Stimulated activated CD4-positive, alpha-beta T cell treated with anti-CD3 and anti-CD28 coated beads, Interleukin-15, amount 100 ng/mL, for 48 hours (primary cell): ENCODE measurements around the gene COP1.

Experiments used
- DNase-seq, 2 donors: peaks; one replicate each; pipeline ENCODE4 v3.0.0-alpha.2; 2020; ENCODE audit warnings: low read depth in 2 of 2

COP1 gene

DNA sequence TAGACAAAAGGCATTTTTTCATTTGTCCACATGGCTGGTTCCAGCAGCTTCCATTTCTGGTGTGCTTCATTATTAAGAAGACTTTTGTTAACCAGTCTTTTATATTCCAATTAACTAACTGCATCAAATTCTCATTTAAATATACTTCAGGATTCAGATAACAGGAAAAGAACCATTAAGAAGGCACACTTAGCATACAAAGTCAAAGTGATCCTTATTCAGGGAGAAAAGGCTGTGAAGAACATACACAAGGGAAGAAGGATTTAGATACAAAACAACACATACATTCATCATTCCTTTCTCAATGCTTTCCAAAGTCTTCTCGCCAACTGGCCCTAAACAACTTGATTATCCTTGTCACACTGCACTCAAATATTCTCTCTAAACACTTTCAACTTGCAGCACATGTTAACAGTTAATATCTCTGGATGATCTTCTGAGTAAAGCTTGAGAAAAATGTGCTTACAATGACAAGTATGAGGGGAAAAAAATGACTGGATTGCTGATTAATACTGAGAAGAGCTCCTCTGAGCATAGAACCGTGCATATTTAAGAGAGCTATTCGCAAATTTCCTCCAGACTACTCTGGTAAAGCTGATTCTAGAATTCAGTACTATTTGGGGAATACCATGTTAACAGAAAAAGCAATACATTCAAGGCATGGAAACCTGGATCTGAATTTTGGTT is 238.5 kb downstream of the COP1 start:
- no peak for DNase-seq

GRCh38 chr1:175963740-175964139 is 243.3 kb downstream of the COP1 start:
- no peak for DNase-seq

DNA sequence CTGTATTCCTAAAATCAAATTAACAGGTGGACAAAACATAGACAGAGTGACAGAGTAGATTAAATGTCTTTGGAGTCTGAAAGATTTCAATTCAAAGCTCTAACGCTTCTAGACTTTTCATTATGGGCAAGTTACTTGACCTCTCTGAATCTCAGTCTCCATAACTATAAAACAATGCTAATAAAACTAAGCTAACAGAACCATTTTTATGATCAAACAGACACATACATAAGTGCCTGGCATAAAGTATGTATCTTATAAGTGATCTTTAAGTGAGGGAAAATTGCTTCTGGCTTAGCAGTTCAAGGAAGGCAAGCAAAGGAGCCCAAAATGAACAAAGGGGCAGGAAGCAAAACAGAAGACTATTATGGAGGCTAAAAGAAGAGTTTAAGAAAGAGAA is 246.9 kb downstream of the COP1 start:
- DNase-seq = no peak

GRCh38 chr1:175951627-175952026 is 255.5 kb downstream of the COP1 start:
- DNase-seq = no peak

DNA sequence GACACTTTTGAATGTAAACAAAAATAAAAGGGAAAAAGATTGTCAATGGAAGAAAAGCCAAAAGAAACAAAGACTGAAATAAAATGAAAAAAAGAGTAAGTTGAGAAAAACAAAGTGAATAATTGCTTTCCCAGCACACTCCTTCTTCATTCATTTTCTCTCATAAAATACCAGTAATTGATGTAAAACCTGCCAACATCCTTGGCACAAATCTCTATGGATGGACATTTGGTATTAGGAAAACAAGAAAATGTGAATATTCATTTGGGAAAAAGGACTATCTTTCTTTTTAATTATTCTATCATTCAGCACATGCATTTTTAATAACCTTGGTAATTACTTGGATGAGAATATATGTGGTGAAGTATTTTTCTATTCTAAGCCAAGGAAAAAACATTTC is 259.3 kb downstream of the COP1 start:
- no peak for DNase-seq

GRCh38 chr1:175944591-175944990 is 262.5 kb downstream of the COP1 start:
- DNase-seq = no peak

DNA sequence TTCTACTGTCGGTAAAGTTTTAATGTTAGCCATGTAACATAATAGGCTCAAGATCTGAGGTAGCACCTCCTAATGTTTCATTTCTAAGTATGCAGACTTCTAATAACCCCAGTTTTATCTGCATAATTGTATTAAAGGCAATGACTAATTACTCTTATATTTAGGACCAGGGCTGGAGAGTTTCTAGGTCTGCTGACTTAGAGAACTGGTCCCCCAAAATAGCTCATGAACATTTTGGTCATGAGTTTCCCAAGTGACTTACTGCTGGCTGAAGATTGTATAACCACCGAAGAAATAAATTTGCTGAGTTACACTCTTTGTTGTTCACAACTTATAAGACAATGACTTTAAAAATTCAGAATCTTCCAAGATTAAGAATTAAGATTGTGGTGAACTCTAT is 265.9 kb downstream of the COP1 start:
- no peak for DNase-seq

DNA sequence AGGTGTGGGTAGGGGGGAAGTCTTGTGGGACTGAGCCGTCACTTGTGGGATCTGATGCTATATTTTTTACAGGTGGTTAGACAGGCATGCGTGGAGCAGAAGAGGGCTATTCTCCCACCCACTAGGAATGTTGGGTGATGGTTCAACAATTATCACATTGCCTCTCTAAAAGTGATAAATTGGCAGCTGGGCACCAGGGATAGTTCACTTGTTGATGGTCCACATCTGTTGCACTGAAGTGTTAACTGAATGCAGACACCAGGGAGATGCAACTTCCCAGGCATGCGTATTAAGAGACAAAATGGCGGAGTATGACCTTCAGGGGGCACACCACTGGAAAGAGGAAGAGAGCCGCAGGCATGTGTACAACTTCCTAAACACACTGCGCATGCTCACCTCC is 270.4 kb downstream of the COP1 start:
- no peak for DNase-seq

- DNase-seq = no peak
These were observed 271.4 kb downstream of the COP1 start for GRCh38 chr1:175935566-175936115.

DNA sequence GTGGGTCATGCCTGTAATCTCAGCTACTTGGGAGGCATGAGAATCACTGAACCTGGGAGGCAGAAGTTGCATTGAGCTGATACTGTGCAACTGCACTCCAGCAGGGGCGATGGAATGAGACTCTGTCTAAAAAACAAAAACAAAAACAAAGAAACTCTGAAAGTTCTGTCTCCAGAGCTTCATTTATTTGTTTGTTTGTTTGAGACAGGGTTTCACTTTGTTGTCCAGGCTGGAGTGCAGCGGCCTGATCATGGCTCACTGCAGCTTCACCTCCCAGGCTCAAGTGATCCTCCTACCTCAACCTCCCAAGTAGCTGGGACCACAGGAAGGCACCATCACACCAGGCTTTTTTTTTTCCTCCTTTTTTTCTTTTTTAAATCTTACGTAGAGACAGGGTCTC is 271.9 kb downstream of the COP1 start:
- no peak for DNase-seq

DNA sequence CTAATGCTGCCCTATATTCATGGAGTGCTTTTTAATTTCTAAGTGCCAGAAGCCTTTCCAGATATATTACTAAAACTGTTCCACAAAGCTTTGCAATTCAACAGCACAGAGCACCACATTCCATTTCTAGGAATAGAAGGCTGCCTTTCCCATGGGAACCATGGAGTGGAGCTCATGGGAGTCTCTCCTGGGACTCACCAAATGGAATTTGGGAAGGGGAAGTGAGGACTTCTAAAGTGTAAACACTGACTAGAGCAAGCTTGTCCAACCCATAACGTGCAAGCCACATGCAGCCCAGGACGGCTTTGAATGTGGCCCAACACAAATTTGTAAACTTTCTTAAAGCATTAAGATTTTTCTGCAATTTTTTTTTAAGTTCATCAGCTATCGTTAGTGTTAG is 273.3 kb downstream of the COP1 start:
- no peak for DNase-seq

- DNase-seq = no peak
These were observed 279.1 kb downstream of the COP1 start for GRCh38 chr1:175927944-175928343.

- DNase-seq = no peak
These were observed 284.7 kb downstream of the COP1 start for GRCh38 chr1:175922254-175922881.

GRCh38 chr1:175920381-175920780 is 286.7 kb downstream of the COP1 start:
- DNase-seq = no peak

- no peak for DNase-seq
These were observed 288.1 kb downstream of the COP1 start for GRCh38 chr1:175919001-175919400.

GRCh38 chr1:175918364-175918801 is 288.7 kb downstream of the COP1 start:
- DNase-seq = no peak

DNA sequence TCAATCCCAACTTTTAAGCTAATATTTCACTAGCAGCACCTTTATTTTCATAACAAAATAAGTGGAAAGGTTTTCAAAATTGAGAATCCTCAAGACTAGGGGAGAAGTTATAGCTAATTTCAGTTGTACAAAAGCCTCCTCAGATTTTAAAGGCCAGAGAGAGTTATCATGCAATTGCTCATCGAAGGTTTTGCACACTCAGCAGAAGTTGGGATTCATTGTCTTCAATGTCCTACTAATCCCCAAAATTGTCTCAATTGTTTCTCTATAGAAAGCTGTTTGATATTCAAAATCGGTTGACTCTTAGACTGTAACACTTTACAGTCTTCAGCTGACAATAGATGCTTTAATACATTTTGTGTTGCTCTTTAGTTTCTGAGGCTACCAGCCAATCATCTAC is 293.0 kb downstream of the COP1 start:
- DNase-seq = no peak

DNA sequence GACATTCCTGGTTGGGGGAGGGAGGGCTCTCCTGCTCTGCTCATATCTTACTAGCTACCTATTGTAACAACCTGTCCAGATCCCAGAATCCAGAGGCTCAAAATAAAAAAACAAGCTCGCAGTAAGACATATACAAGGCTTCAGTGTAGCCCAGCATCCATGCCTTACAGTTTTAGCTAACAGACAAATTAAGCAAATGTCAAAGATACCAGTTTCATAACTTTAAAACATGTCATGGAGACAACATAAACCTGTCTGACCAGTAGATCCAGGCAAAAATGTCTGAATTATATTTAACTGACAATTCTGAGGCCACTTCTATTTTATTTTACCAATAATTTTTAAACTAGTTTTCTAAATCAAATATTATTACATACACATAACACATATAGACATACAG is 295.9 kb downstream of the COP1 start:
- no peak for DNase-seq

- DNase-seq = no peak
These were observed 300.7 kb downstream of the COP1 start for GRCh38 chr1:175906370-175906769.

- DNase-seq = no peak
These were observed 302.3 kb downstream of the COP1 start for GRCh38 chr1:175904808-175905207.

DNA sequence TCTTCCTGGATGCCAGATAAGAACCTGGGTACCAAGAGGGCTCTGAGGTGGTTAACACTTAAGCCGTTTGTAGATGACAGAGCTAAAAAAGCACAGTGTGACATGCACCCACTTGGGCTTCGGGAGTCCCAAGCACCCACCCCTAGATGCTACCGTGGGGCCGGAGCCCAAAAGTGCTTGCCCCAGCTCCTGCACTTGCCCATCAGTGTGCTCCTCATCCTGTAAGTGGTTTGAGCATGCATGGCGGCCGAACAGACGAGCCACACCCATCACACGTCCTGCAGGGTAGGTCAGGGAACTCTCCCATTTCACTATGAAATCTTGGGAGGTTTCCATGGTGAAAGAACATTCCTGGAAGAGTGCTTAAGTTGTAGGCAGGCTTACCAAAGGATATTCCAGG is 304.8 kb downstream of the COP1 start:
- no peak for DNase-seq

DNA sequence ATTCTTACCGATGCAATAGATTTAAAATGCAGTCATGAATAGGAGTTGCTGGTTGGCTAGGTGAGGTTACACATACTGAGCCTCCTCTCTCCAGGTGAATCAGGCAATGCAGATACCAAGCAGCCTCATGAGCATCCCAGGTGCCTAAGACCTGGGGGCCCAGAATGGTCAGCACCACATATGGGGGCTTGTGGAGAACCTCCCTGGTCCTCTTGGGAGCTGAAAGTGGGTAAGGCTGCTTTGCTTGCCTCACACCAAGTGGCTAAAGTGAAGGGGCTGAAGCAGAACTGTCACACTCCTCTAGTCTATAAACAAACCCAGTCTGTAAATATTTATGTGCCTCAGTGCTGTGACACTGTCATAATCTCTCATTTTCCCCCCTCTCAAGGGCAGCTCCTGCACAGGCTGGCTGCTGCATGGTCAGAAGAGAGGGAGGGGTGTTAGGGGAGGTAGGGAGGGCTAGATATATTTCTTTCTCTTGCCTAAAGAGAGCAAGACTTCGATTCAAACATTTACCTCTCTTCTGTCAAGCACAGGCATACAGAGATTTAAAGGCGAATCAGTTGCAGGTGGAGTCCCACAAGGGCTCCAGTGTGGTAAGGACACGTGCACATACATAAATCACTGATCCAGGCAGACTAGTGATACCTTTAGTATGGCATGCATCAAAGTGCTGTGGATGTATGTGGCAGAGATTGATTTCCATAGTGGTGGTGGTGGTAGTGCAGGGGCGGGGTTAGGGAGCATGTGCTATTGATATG is 305.8 kb downstream of the COP1 start:
- no peak for DNase-seq

- no peak for DNase-seq
These were observed 306.9 kb downstream of the COP1 start for GRCh38 chr1:175900171-175900570.
